Activated naive CD8-positive, alpha-beta T cell (primary cell): ENCODE results near the gene SMARCAL1.

ENCODE experiments used
- H3K27ac Mint-ChIP-seq: one replicate; pipeline ENCODE4 v1.8.0; 2021; ENCODE audit warnings: mixed read lengths
- H3K27me3 Mint-ChIP-seq: one replicate; pipeline ENCODE4 v1.8.0; 2021; ENCODE audit warnings: mixed read lengths
- H3K36me3 Mint-ChIP-seq: one replicate; pipeline ENCODE4 v1.8.0; 2021; ENCODE audit warnings: mixed read lengths
- H3K4me1 Mint-ChIP-seq: one replicate; pipeline ENCODE4 v1.8.0; 2021; ENCODE audit warnings: low read depth, mixed read lengths
- H3K4me3 Mint-ChIP-seq: one replicate; pipeline ENCODE4 v1.8.0; 2021; ENCODE audit warnings: mild to moderate bottlenecking, mixed read lengths
- H3K9me3 Mint-ChIP-seq: one replicate; pipeline ENCODE4 v1.8.0; 2021; ENCODE audit warnings: low read depth, mixed read lengths

The SMARCAL1 gene

GRCh38 chr2:216469661-216470060, 57.4 kb downstream of the SMARCAL1 start:
- H3K27me3 Mint-ChIP-seq, result no peaks in the 10 kb centered on the region
- no peaks in the 10 kb centered on the region for H3K36me3 Mint-ChIP-seq
- no peak overlapping the region for H3K4me3 Mint-ChIP-seq
- no peaks in the 10 kb centered on the region for H3K9me3 Mint-ChIP-seq
- H3K4me1 Mint-ChIP-seq, result peaks cover 1% of the 10 kb centered on the region
- H3K27ac Mint-ChIP-seq, result no peak overlapping the region

GRCh38 chr2:216473187-216473586, 60.9 kb downstream of the SMARCAL1 start:
- Mint-ChIP-seq H3K4me3 (no peak overlapping the region), H3K9me3 (no peaks in the 10 kb centered on the region), H3K27ac (no peak overlapping the region)

GRCh38 chr2:216474925-216475670, 62.8 kb downstream of the SMARCAL1 start:
- Mint-ChIP-seq H3K4me3 (peak overlapping the region; percentile 8), H3K4me1 (peaks cover 14% of the 10 kb centered on the region), H3K36me3 (no peaks in the 10 kb centered on the region), H3K27me3 (no peaks in the 10 kb centered on the region), H3K9me3 (no peaks in the 10 kb centered on the region), H3K27ac (peak overlapping the region; percentile 61)

More at GRCh38 chr2:216473187-216473586, 60.9 kb downstream of the SMARCAL1 start:
- Mint-ChIP-seq H3K4me1 (peaks cover 14% of the 10 kb centered on the region), H3K36me3 (no peaks in the 10 kb centered on the region), H3K27me3 (no peaks in the 10 kb centered on the region)

GRCh38 chr2:216475767-216476166, 63.5 kb downstream of the SMARCAL1 start:
- Mint-ChIP-seq H3K9me3 (no peaks in the 10 kb centered on the region), H3K27me3 (no peaks in the 10 kb centered on the region), H3K4me3 (peak overlapping the region; percentile 8), H3K36me3 (peaks cover 3% of the 10 kb centered on the region), H3K4me1 (peaks cover 14% of the 10 kb centered on the region), H3K27ac (peak overlapping the region; percentile 61)

- peaks cover 8% of the 10 kb centered on the region for H3K36me3 Mint-ChIP-seq
- H3K9me3 Mint-ChIP-seq, result no peaks in the 10 kb centered on the region
Measured at GRCh38 chr2:216477283-216478035, 65.2 kb downstream of the SMARCAL1 start.

GRCh38 chr2:216478151-216478550, 65.9 kb downstream of the SMARCAL1 start:
- no peaks in the 10 kb centered on the region for H3K9me3 Mint-ChIP-seq
- H3K4me1 Mint-ChIP-seq, result peaks cover 14% of the 10 kb centered on the region
- no peak overlapping the region for H3K4me3 Mint-ChIP-seq
- H3K36me3 Mint-ChIP-seq, result peaks cover 10% of the 10 kb centered on the region
- no peaks in the 10 kb centered on the region for H3K27me3 Mint-ChIP-seq
- no peak overlapping the region for H3K27ac Mint-ChIP-seq

More at GRCh38 chr2:216477283-216478035, 65.2 kb downstream of the SMARCAL1 start:
- H3K4me1 Mint-ChIP-seq, result peaks cover 14% of the 10 kb centered on the region
- H3K27ac Mint-ChIP-seq, result no peak overlapping the region
- no peaks in the 10 kb centered on the region for H3K27me3 Mint-ChIP-seq
- H3K4me3 Mint-ChIP-seq, result no peak overlapping the region

GRCh38 chr2:216478791-216479190, 66.5 kb downstream of the SMARCAL1 start:
- peaks cover 14% of the 10 kb centered on the region for H3K4me1 Mint-ChIP-seq
- peaks cover 10% of the 10 kb centered on the region for H3K36me3 Mint-ChIP-seq
- H3K4me3 Mint-ChIP-seq, result no peak overlapping the region
- H3K27me3 Mint-ChIP-seq, result no peaks in the 10 kb centered on the region
- no peaks in the 10 kb centered on the region for H3K9me3 Mint-ChIP-seq
- no peak overlapping the region for H3K27ac Mint-ChIP-seq

GRCh38 chr2:216480221-216480620, 67.9 kb downstream of the SMARCAL1 start:
- Mint-ChIP-seq H3K4me3 (no peak overlapping the region), H3K27me3 (no peaks in the 10 kb centered on the region), H3K27ac (no peak overlapping the region), H3K4me1 (peaks cover 7% of the 10 kb centered on the region), H3K36me3 (peaks cover 10% of the 10 kb centered on the region), H3K9me3 (no peaks in the 10 kb centered on the region)

- no peaks in the 10 kb centered on the region for H3K9me3 Mint-ChIP-seq
Measured at GRCh38 chr2:216482640-216483039, 70.4 kb downstream of the SMARCAL1 start.

GRCh38 chr2:216485237-216485636, 73.0 kb downstream of the SMARCAL1 start:
- H3K36me3 Mint-ChIP-seq, result peaks cover 10% of the 10 kb centered on the region
- H3K27me3 Mint-ChIP-seq, result no peaks in the 10 kb centered on the region
- no peak overlapping the region for H3K27ac Mint-ChIP-seq
- H3K4me3 Mint-ChIP-seq, result no peak overlapping the region
- no peaks in the 10 kb centered on the region for H3K9me3 Mint-ChIP-seq
- no peaks in the 10 kb centered on the region for H3K4me1 Mint-ChIP-seq

More at GRCh38 chr2:216482640-216483039, 70.4 kb downstream of the SMARCAL1 start:
- H3K36me3 Mint-ChIP-seq, result peaks cover 10% of the 10 kb centered on the region
- H3K4me1 Mint-ChIP-seq, result no peaks in the 10 kb centered on the region
- H3K4me3 Mint-ChIP-seq, result no peak overlapping the region
- H3K27ac Mint-ChIP-seq, result no peak overlapping the region
- H3K27me3 Mint-ChIP-seq, result no peaks in the 10 kb centered on the region

GRCh38 chr2:216485745-216486144, 73.5 kb downstream of the SMARCAL1 start:
- Mint-ChIP-seq H3K4me1 (no peaks in the 10 kb centered on the region), H3K27ac (no peak overlapping the region), H3K36me3 (peaks cover 8% of the 10 kb centered on the region), H3K9me3 (no peaks in the 10 kb centered on the region), H3K27me3 (no peaks in the 10 kb centered on the region), H3K4me3 (no peak overlapping the region)

- no peaks in the 10 kb centered on the region for H3K4me1 Mint-ChIP-seq
- H3K27ac Mint-ChIP-seq, result no peak overlapping the region
- no peak overlapping the region for H3K4me3 Mint-ChIP-seq
- H3K36me3 Mint-ChIP-seq, result peaks cover 6% of the 10 kb centered on the region
- no peaks in the 10 kb centered on the region for H3K27me3 Mint-ChIP-seq
- H3K9me3 Mint-ChIP-seq, result no peaks in the 10 kb centered on the region
Measured at GRCh38 chr2:216486271-216486670, 74.0 kb downstream of the SMARCAL1 start.

GRCh38 chr2:216486708-216487107, 74.4 kb downstream of the SMARCAL1 start:
- Mint-ChIP-seq H3K36me3 (peaks cover 6% of the 10 kb centered on the region), H3K4me3 (no peak overlapping the region), H3K27ac (no peak overlapping the region), H3K9me3 (no peaks in the 10 kb centered on the region), H3K4me1 (no peaks in the 10 kb centered on the region), H3K27me3 (no peaks in the 10 kb centered on the region)

- no peaks in the 10 kb centered on the region for H3K9me3 Mint-ChIP-seq
- no peaks in the 10 kb centered on the region for H3K27me3 Mint-ChIP-seq
- H3K4me3 Mint-ChIP-seq, result no peak overlapping the region
- no peaks in the 10 kb centered on the region for H3K4me1 Mint-ChIP-seq
- H3K27ac Mint-ChIP-seq, result no peak overlapping the region
- H3K36me3 Mint-ChIP-seq, result peaks cover 2% of the 10 kb centered on the region
Measured at GRCh38 chr2:216490061-216490460, 77.8 kb downstream of the SMARCAL1 start.

GRCh38 chr2:216491793-216492596, 79.7 kb downstream of the SMARCAL1 start:
- Mint-ChIP-seq H3K4me3 (no peak overlapping the region), H3K27me3 (no peaks in the 10 kb centered on the region), H3K9me3 (no peaks in the 10 kb centered on the region), H3K36me3 (peaks cover 2% of the 10 kb centered on the region), H3K4me1 (no peaks in the 10 kb centered on the region), H3K27ac (no peak overlapping the region)
